CD4-positive, alpha-beta T cell treated with Interleukin-15 for 4 hours (primary cell): ENCODE measurements around the gene HNRNPH1.
"Not testable (repeated sequence)": the region's sequence is repeated elsewhere in the genome, so short reads cannot be mapped to it uniquely, and the experiment has no call there.

ENCODE experiments used
- DNase-seq: peaks from one replicate; pipeline ENCODE4 v3.0.0-alpha.2; 2020; ENCODE audit warnings: low spot score

The HNRNPH1 gene

DNA sequence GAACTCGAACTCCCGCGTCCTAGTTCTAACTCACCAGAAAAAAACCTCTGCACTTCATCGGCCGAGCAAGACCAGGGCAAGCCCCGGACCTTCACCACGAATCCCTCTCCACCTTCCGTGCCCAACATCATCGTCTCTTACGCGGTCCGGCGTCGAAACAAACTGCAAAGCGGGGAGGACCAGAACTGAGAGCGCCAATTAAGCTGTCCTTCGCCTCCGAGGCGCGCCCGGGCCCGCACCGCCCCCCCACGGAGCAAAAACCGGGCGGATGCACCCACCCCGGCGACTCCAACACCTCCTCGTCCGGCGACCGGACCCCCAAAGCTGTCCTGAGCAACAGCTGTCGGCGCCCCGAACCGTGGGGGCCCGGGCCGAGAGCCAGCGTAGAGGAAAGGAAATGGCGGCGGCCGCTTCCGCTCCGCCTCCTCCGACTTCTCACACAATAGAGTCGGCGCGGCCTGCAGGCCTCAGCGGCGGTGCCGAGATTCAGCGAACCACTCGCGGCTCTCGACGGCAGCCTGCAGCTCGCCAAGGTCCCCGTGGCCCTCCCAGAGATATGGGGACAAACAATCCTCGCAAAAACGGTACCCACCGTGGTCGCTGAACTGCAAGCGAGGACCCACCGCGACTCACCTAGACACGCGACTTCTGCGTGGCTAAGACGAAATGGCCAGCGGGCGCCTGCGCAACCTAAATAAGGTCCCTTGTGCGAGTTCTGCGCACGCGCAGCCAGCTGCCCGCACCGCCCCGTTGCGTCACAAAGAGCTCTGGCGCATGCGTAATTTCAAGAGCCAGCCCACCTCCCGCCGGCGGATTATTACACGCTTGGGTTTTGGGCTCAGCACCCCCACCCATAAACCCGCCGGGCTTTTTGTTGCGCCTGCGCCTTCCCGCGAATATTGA is at the start of gene HNRNPH1:
Gene HNRNPH1, minus strand, starts transcription at position 669 of the 903 bp plus-strand sequence. Its CDS starts 538 bp downstream, at position 131.
- DNase-seq = peak; percentile 99

DNA sequence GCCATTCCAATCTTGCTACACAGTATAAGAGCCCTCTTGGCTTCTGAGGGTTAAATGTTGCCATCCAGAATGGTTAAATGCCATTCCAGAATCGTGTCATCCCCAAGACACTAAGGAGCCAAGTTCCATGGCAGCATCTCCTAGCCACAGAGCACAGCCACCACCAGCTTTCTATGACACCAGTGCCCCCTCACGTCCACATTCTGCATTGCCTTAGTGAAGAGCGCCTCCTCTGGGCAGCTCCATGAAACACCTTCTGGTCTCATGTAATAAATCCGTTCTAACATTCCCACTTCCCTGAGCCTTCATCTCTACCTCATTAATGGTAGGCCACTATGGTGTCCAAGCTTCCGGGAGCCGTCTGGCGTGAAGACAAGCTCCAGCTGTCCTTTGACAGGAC is 44.9 kb upstream of the HNRNPH1 start:
- peak; percentile 40 for DNase-seq

- not testable (repeated sequence) for DNase-seq
Observed at GRCh38 chr5:179661647-179662046, 38.2 kb upstream of the HNRNPH1 start.

DNA sequence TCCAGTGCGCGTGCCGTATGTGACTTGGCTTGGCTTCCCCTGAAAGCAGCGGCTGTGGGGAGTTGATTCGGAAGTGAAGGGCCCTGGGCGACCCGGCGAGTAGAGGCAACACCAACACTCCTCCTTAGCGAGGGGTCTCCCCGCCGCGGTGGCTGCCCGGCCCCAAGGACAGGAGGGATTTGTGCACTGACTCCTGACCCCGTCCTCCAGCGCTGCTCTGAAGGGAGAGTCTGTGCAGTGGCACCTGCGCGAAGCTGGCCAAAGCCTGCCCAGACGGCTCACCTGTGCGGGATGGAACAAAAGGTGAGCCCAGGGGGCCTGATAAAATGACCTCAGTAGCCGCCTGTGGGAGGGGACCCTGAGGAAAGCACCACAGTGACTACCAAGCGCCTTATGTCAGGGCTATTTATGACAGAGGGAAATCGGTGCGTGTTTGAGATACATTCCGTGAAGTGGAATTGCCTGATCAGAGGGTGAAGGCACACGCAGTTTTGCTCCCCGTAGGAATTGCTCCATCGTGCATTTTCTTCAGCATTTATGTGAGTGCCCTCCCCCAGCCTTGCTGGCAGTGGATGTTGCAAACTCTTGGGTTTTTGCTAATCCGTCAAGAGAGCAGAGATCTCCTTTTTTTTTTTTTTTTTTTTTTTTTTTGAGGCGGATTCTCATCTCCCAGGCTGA is 34.8 kb upstream of the HNRNPH1 start:
- DNase-seq = not testable (repeated sequence)

DNA sequence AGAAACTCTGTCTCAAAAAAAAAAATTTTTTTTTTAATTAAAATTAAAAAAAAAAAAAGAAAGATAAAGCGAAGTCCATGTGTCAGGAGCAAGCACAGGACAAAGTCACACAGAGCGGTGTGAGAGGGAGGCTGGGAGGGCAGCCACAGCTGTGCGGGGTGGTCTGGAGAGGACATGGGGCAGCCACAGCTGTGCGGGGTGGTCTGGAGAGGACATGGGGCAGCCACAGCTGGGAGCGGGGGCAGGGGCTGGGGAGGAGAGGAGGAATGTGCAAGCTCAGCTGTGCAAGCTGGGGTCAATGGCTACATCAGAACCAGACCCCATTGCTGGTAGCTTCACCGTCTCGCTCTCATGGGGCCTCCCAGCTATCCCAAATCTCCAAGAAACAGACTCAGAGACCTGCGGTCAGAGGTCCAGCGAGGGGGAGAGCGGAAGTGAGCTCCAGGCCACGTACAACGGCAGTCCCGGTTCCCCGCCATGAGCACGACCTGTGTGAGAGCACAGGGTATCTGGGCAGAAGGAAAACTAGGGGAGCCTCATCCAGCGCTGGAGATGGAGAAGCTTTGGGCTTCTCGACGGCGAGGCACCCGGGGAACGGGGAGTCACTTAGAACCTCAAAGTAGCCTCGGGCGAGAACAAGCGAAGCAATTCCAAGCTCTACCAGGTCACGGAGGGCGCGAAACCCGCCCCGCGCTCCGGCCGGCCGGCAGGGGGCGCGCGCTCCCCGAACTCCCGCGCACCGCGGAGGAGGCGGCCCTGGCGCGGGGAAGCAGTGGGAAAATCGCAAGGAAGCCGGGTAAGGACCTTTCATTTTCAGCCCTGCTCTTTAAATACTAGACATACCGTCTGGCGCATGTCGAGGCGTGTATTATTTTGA is 34.1 kb upstream of the HNRNPH1 start:
- DNase-seq = not testable (repeated sequence)

DNA sequence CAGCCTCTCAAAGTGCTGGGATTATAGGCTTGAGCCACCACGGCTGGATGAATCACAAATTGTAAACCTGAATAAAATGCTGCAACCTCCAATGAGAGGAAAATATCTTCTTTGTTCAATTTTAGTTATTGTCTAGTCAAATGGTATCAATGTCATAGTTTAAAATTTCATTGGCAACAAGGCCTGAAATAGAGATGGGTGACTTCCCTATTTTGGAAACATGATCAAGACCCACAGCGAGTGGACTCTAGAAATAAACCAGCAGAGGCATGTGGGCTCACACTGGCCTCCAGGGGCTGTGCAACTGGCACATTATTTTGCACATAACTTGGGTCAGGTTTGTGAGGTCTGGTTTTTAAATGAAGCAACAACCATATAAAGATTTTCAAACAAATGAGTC is 29.7 kb upstream of the HNRNPH1 start:
- DNase-seq = not testable (repeated sequence)

- not testable (repeated sequence) for DNase-seq
Observed at GRCh38 chr5:179650245-179650644, 26.8 kb upstream of the HNRNPH1 start.

DNA sequence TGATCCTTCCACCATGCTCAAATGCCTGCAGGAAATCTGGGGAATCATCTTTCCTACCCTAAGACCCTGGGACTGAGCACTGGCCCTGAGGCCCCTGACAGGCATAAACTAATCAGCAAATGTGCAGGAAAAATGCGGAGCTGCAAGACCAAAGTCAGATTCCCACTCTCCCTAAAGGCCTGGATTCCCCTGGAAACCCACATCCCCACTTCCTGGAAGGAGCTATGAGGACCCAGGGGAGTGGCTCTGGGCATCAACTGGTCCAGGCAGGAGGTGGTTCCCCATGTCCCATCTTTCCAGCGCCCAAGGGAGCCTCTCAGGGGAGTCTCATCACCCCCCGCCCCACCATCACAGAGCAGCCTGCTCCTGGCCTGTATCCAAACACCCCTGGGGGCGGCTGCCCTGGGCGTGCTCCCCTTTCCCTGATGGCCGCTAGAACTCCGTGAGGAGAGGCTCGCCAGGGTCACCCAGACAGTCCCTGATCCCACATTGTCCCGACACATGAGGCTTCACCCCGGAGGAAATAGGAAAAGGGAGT is 25.8 kb upstream of the HNRNPH1 start:
- DNase-seq = not testable (repeated sequence)

DNA sequence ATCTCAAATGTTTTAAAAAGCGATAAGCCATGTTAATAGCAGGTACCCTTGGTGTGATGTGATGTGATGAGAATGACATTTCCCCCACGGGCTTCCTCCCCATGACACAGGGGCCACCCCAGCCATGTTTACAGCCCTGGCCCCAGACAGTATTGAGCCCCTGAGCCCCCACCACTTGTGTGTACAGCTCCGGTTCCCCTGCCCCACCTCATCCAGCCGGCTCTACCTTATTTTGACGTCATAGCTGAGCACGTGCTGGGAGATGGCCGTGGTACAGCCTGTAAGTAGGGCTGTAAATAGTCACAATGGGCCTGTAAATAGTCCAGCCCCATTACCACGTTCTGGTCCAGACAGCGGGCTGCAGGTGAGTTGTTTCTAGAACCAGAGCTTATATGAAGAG is 24.9 kb upstream of the HNRNPH1 start:
- DNase-seq = no peak

DNA sequence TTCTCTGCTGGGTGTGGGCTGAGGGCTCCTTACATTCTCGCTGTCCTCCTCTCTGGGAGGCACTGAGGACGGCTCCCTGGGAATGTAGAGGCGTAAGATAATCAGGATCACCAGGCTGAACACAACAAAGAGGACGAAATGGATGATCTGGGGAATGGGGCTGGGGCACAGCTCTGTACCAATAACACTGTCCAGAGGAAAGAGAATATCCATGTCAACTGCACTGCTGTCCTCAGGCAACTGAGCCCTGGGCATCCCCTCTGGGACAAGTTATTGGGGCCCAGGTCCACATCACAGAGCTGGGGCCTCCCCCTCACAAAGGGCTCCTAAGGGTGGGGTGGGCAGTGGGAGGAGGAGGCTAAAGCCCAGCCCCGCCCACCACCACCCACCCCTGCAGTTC is 21.3 kb upstream of the HNRNPH1 start:
- DNase-seq = not testable (repeated sequence)

DNA sequence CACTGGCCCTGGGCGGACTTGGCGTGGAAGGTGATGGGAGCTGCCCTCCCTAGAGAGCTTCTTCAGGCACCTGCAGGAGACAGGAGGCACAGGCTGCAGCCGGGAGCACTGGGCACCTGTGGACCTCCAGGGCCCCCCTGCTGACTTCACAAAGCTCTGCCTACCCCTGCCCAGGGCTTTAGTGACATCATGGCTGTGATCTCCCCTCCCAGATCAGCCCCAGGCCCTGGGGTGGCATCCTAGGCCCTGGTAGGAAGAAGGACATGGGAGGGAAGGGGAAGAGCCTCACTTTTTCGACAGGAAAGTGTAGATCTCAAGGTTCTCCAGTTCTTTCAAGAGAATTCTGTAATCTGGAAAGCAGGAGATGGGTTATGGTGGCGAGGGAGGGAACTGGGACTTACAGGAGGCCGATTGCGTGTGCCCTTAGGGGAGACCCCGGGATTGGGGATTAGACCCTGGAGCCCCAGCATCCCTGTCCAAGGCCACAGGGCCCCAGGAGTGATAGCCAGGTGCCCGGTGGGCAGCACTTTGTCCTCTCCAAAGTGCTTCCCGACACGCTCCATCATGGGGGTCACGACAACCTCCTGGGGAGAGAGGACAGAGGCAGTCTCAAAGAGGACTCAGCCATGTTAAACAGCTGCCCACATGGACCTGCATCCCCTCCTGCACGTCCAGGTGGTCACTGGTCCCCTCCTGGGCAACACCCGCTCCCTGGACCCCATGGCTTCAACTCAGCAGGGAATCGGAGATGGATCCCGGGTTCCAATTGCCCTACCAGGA is 19.9 kb upstream of the HNRNPH1 start:
- DNase-seq = not testable (repeated sequence)

- DNase-seq = not testable (repeated sequence)
Observed at GRCh38 chr5:179642626-179643025, 19.2 kb upstream of the HNRNPH1 start.

DNA sequence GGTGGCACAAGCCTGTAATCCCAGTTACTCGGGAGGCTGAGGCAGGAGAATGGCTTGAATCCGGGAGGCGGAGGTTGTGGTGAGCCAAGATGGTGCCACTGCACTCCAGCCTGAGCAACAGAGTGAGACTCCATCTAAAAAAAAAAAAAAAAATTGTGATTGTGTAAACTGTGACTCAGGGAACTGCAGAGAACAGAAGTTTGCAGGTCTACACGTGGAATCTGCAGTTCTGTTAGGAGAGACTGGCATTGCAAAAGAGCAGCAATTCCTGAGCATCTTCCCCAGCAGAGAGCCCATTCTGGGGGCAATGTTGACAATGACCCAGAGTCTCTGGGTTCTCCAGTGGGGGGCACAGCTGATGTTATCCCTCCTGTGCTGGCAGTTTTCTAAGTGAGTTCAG is 18.3 kb upstream of the HNRNPH1 start:
- not testable (repeated sequence) for DNase-seq

DNA sequence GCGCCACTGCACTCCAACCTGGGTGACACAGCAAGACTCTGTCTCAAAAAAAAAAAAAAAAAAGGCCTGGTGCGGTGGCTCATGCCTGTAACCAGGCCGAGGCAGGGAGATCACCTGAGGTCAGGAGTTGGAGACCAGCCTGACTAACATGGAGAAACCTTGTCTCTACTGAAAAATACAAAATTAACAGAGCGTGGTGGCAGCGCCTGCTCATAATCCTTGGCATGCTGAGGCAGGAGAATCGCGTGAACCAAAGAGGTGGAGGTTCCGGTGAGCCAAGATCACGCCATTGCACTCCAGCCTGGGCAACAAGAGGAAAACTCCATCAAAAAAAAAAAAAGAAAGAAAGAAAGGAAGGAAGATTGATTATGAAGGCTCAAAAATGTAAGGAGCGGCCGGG is 15.8 kb upstream of the HNRNPH1 start:
- not testable (repeated sequence) for DNase-seq

GRCh38 chr5:179634370-179635172 is 11.1 kb upstream of the HNRNPH1 start:
- DNase-seq = not testable (repeated sequence)

DNA sequence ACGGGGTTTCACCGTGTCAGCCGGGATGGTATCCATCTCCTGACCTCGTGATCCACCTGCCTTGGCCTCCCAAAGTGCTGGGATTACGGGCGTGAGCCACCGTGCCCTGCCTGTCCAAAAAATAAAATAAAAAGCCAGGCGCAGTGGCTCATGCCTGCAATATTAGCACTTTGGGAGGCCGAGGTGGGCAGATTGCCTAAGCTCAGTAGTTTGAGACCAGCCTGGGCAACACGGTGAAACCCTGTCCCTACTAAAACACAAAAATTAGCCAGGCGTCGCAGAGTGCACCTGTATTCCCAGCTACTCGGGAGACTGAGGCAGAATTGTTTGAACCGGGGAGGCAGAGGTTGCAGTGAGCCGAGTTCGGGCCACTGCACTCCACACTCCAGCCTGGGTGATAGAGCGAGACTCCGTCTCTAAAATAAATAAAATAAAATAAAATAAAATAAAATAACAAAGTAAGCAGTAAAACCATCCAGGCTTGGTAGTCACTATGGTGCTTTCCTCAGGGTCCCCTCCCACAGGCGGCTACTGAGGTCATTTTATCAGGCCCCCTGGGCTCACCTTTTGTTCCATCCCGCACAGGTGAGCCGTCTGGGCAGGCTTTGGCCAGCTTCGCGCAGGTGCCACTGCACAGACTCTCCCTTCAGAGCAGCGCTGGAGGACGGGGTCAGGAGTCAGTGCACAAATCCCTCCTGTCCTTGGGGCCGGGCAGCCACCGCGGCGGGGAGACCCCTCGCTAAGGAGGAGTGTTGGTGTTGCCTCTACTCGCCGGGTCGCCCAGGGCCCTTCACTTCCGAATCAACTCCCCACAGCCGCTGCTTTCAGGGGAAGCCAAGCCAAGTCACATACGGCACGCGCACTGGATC is 10.3 kb upstream of the HNRNPH1 start:
- not testable (repeated sequence) for DNase-seq

DNA sequence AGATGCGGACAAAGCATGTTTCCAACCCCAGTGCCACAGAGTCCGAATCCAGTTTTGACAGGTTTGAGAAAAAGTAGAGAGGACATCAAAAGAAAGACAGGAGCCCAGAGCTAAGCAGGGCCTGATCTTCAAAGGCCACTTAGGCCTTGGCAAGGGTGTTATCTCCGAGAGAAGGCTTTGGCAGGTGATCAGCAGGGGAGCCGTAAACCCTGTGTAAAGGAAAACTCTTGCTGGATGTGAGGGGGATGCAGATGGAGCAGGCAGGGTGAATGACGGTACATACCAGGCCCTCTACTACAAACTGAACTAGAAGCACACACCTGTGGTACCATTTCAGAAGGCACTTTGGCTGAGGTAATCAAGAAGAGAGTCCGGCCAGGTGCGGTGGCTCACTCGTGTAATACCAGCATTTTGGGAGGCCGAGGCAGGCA is 1.4 kb upstream of the HNRNPH1 start:
- DNase-seq = no peak

DNA sequence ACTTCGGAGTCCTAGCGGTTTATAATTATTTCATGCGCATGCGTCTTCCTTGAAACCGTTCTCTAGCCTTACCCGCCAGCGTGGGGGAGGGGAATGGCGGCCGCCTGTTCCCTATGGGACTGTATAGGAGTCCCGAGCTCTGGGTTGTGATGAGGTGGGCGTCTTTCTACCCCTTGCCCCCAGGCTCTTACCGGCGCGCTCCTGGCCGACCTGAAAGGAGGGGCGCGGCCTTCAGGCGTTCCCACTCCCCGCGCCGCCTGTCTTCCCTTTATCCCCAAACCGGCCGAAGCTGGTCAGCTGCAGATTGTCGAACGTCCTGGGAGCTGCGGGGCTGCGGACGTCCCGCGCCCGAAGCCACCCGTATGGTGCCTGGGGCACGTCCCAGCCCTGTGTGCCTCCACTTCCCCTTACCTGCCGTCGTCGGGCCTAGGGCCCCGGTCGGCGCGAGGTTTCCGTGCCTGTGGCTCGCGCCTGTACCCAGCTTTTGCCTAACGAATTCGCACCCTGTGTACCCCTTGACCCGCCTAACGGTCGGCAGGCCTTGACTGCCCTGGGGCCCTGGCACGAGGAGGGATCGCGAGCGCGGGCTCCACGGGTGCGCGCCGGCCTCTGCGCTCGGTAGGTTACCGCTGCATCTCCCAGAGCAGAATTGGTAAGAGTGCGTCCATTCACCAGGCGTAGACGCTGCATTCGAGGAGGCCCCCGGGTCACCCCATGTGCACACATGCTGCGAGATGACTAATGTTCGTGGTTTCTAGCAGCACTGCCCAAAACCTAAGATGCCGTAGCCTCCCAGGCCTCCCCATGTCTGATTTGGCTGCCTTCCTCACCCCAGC is 653 bp upstream of the HNRNPH1 start:
- DNase-seq = peak; percentile 59
